H7 (cell line): ENCODE measurements around the gene HSP90B1. TPM values are rescaled to one million over a fixed set of nuclear protein-coding genes. Genes with fewer than 3 reads are reported as not detected.

Source experiments
- DNase-seq: peaks from one replicate; pipeline ENCODE4 v3.0.0; 2012
- H3K27me3 ChIP-seq: 2 replicates; pipeline ENCODE4 v1.6.0; 2011; ENCODE audit warnings: mild to moderate bottlenecking, low read length; ENCODE audit not compliant: control insufficient read depth, insufficient read depth
- H3K36me3 ChIP-seq: replicated peaks from 2 replicates; pipeline ENCODE4 v1.5.1; 2011; ENCODE audit warnings: low read length; ENCODE audit not compliant: control insufficient read depth, insufficient read depth
- H3K4me3 ChIP-seq: 2 replicates; pipeline ENCODE4 v1.5.1; 2011; ENCODE audit warnings: low read depth, mild to moderate bottlenecking, control low read depth, low read length, moderate library complexity; ENCODE audit not compliant: insufficient read depth
- total RNA-seq: library from RNA; depleted of rRNA; stranded (reverse); fragments of >200 nt; shearing (Covaris generic); gene quantifications from 2 replicates; pipeline ENCODE4 v1.2.3, GENCODE V29; 2014

The HSP90B1 gene
- total RNA-seq, 1 experiment from 2014 or later: 602 TPM

- Histone ChIP-seq H3K36me3 (no peaks in the 10 kb centered on the region), H3K27me3 (no peaks in the 10 kb centered on the region), H3K4me3 (no peak overlapping the region)
- no peak for DNase-seq
Measured at GRCh38 chr12:103912069-103912468, 18.1 kb upstream of the HSP90B1 start.

- Histone ChIP-seq H3K36me3 (no peaks in the 10 kb centered on the region), H3K27me3 (no peaks in the 10 kb centered on the region), H3K4me3 (no peak overlapping the region)
- DNase-seq: no peak
Measured at GRCh38 chr12:103913100-103913499, 17.1 kb upstream of the HSP90B1 start.

- Histone ChIP-seq H3K36me3 (no peaks in the 10 kb centered on the region), H3K27me3 (no peaks in the 10 kb centered on the region), H3K4me3 (no peak overlapping the region)
- no peak for DNase-seq
Measured at GRCh38 chr12:103915306-103915705, 14.9 kb upstream of the HSP90B1 start.

GRCh38 chr12:103917873-103918272 lies 12.3 kb upstream of the HSP90B1 start:
- Histone ChIP-seq H3K4me3 (no peak overlapping the region), H3K36me3 (no peaks in the 10 kb centered on the region), H3K27me3 (no peaks in the 10 kb centered on the region)
- DNase-seq: no peak

- H3K4me3 ChIP-seq: no peak overlapping the region
- no peaks in the 10 kb centered on the region for H3K27me3 ChIP-seq
- no peaks in the 10 kb centered on the region for H3K36me3 ChIP-seq
- no peak for DNase-seq
Measured at GRCh38 chr12:103924761-103925641, 5.2 kb upstream of the HSP90B1 start.

- Histone ChIP-seq H3K4me3 (peak overlapping the region; percentile 68), H3K36me3 (peaks cover 13% of the 10 kb centered on the region), H3K27me3 (no peaks in the 10 kb centered on the region)
- DNase-seq: no peak
Measured at GRCh38 chr12:103928682-103929045, 1.5 kb upstream of the HSP90B1 start.

- peak; percentile 85 for DNase-seq
- H3K36me3 ChIP-seq: peaks cover 18% of the 10 kb centered on the region
- H3K27me3 ChIP-seq: no peaks in the 10 kb centered on the region
- H3K4me3 ChIP-seq: peak overlapping the region; percentile 68
Measured at GRCh38 chr12:103929046-103929783, 995 bp upstream of the HSP90B1 start.

GRCh38 chr12:103929784-103930033 lies 501 bp upstream of the HSP90B1 start:
- Histone ChIP-seq H3K27me3 (no peaks in the 10 kb centered on the region), H3K36me3 (peaks cover 20% of the 10 kb centered on the region), H3K4me3 (peak overlapping the region; percentile 68)
- no peak for DNase-seq

- no peak for DNase-seq
- peaks cover 28% of the 10 kb centered on the region for H3K36me3 ChIP-seq
- H3K27me3 ChIP-seq: no peaks in the 10 kb centered on the region
- H3K4me3 ChIP-seq: peak overlapping the region; percentile 54
Measured at GRCh38 chr12:103930787-103931735, 851 bp downstream of the HSP90B1 start.

- Histone ChIP-seq H3K36me3 (peaks cover 38% of the 10 kb centered on the region), H3K27me3 (no peaks in the 10 kb centered on the region), H3K4me3 (no peak overlapping the region)
- peak; percentile 16 for DNase-seq
Measured at GRCh38 chr12:103933237-103933636, 3.0 kb downstream of the HSP90B1 start.

GRCh38 chr12:103936679-103937078 lies 6.5 kb downstream of the HSP90B1 start:
- no peak for DNase-seq
- no peaks in the 10 kb centered on the region for H3K27me3 ChIP-seq
- H3K4me3 ChIP-seq: no peak overlapping the region
- H3K36me3 ChIP-seq: peaks cover 52% of the 10 kb centered on the region

GRCh38 chr12:103944964-103945363 lies 14.8 kb downstream of the HSP90B1 start:
- no peak for DNase-seq
- peaks cover 61% of the 10 kb centered on the region for H3K36me3 ChIP-seq
- H3K4me3 ChIP-seq: no peak overlapping the region
- H3K27me3 ChIP-seq: no peaks in the 10 kb centered on the region

- peaks cover 56% of the 10 kb centered on the region for H3K36me3 ChIP-seq
Measured at GRCh38 chr12:103947871-103948555, 17.8 kb downstream of the HSP90B1 start.

More at GRCh38 chr12:103947871-103948555, 17.8 kb downstream of the HSP90B1 start:
- no peak for DNase-seq
- Histone ChIP-seq H3K4me3 (no peak overlapping the region), H3K27me3 (no peaks in the 10 kb centered on the region)
